Esophagus (tissue), 2 donors: ENCODE measurements around the gene DNER. TPM values are rescaled to one million over a fixed set of nuclear protein-coding genes. Genes with fewer than 3 reads are reported as not detected.
A peak's percentile ranks its signal among the peaks of the same experiment; 100 is the strongest.

Experiments
- H3K27ac ChIP-seq, 2 donors: one replicate each; pipeline ENCODE4 v1.5.1; 2013; ENCODE audit warnings: low read depth in 2 of 2, mild to moderate bottlenecking in 2 of 2, inconsistent platforms in 1 of 2, low read length in 1 of 2, moderate library complexity in 1 of 2
- H3K27me3 ChIP-seq, 2 donors: one replicate each; pipeline ENCODE4 v1.6.1; 2013; ENCODE audit warnings: low read length in 2 of 2, control low read depth in 1 of 2, mild to moderate bottlenecking in 1 of 2; ENCODE audit not compliant: insufficient read depth in 2 of 2, control insufficient read depth in 1 of 2
- H3K36me3 ChIP-seq, 2 donors: one replicate each; pipeline ENCODE4 v1.6.1; 2013; ENCODE audit warnings: low read length in 1 of 2; ENCODE audit not compliant: control insufficient read depth in 2 of 2, insufficient read depth in 2 of 2
- H3K4me1 ChIP-seq, 2 donors: one replicate each; pipeline ENCODE4 v1.6.1; 2013; ENCODE audit warnings: low read length in 1 of 2; ENCODE audit not compliant: control insufficient read depth in 2 of 2, insufficient read depth in 2 of 2
- H3K4me3 ChIP-seq, 2 donors: one replicate each; pipeline ENCODE4 v1.5.1; 2013; ENCODE audit warnings: low read length in 2 of 2, mild to moderate bottlenecking in 2 of 2, low read depth in 1 of 2, moderate library complexity in 1 of 2
- H3K9me3 ChIP-seq, 2 donors: one replicate each; pipeline ENCODE4 v1.6.1; 2013; ENCODE audit warnings: mild to moderate bottlenecking in 2 of 2, low read depth in 1 of 2, low read length in 1 of 2, moderate library complexity in 1 of 2; ENCODE audit not compliant: control insufficient read depth in 2 of 2, insufficient read depth in 1 of 2
- WGBS, 2 donors: extraction: QIAGEN DNeasy Blood & Tissue Kit; methylation state at CpG; one replicate each; pipeline ENCODE4 v1.1.7; 2013; 5-methylcytosine and 5-hydroxymethylcytosine counted together
- polyA plus RNA-seq, 2 donors: library from polyadenylated mRNA; stranded (reverse); fragments of 200-250 nt; gene quantifications; one replicate each; pipeline ENCODE4 v1.2.3, GENCODE V29; 2013
- donor health status: healthy with polysubstance abuse.
- donor health status: Bipolar disorder and iron deficiency.

The DNER gene
- polyA plus RNA-seq, 2 donors = 0.24 to 0.29 TPM

GRCh38 chr2:229370509-229370908, 343.8 kb downstream of the DNER start:
- Histone ChIP-seq H3K9me3 (no peaks in the 10 kb centered on the region), H3K4me1 (no peaks in the 10 kb centered on the region), H3K27me3 (no peaks in the 10 kb centered on the region), H3K4me3 (no peak overlapping the region), H3K36me3 (no peaks in the 10 kb centered on the region), H3K27ac (no peak overlapping the region)
- 70 to 72% methylated on average over 3 of the region's 3 CpGs for WGBS, 2 donors

GRCh38 chr2:229363185-229363814, 351.1 kb downstream of the DNER start:
- Histone ChIP-seq H3K9me3 (no peaks in the 10 kb centered on the region), H3K4me3 (no peak overlapping the region), H3K4me1 (no peaks in the 10 kb centered on the region), H3K36me3 (no peaks in the 10 kb centered on the region), H3K27me3 (no peaks in the 10 kb centered on the region), H3K27ac (peak overlapping the region in 1 of 2 donors; percentile 27)
- 58% methylated on average over 5 of the region's 5 CpGs for WGBS, 2 donors

GRCh38 chr2:229350883-229351282, 363.5 kb downstream of the DNER start:
- no peak overlapping the region for H3K4me3 ChIP-seq
- no peaks in the 10 kb centered on the region for H3K4me1 ChIP-seq
- H3K9me3 ChIP-seq = no peaks in the 10 kb centered on the region
- no peaks in the 10 kb centered on the region for H3K36me3 ChIP-seq
- H3K27ac ChIP-seq = no peak overlapping the region
- peaks cover 0 to 9% of the 10 kb centered on the region in 2 donors for H3K27me3 ChIP-seq

- H3K36me3 ChIP-seq = no peaks in the 10 kb centered on the region
- H3K4me3 ChIP-seq = no peak overlapping the region
- 66 to 74% methylated on average over 9 of the region's 9 CpGs for WGBS, 2 donors
- H3K27ac ChIP-seq = no peak overlapping the region
- H3K4me1 ChIP-seq = no peaks in the 10 kb centered on the region
- H3K27me3 ChIP-seq = peaks cover 0 to 9% of the 10 kb centered on the region in 2 donors
- H3K9me3 ChIP-seq = no peaks in the 10 kb centered on the region
These were observed 364.1 kb downstream of the DNER start for GRCh38 chr2:229350117-229350805.

GRCh38 chr2:229348128-229348527, 366.2 kb downstream of the DNER start:
- Histone ChIP-seq H3K27me3 (peaks cover 0 to 7% of the 10 kb centered on the region in 2 donors), H3K9me3 (no peaks in the 10 kb centered on the region), H3K4me3 (no peak overlapping the region), H3K36me3 (no peaks in the 10 kb centered on the region), H3K27ac (no peak overlapping the region), H3K4me1 (peaks cover 0 to 3% of the 10 kb centered on the region in 2 donors)
- WGBS, 2 donors = 82 to 87% methylated on average over 3 of the region's 3 CpGs

- Histone ChIP-seq H3K27ac (no peak overlapping the region), H3K36me3 (no peaks in the 10 kb centered on the region), H3K4me1 (peaks cover 0 to 3% of the 10 kb centered on the region in 2 donors), H3K9me3 (no peaks in the 10 kb centered on the region), H3K4me3 (no peak overlapping the region), H3K27me3 (peaks cover 0 to 7% of the 10 kb centered on the region in 2 donors)
- WGBS, 2 donors = 67 to 71% methylated on average over 4 of the region's 4 CpGs
These were observed 367.4 kb downstream of the DNER start for GRCh38 chr2:229346816-229347540.

- 86 to 94% methylated on average over 4 of the region's 4 CpGs for WGBS, 2 donors
- Histone ChIP-seq H3K27me3 (peaks cover 0 to 7% of the 10 kb centered on the region in 2 donors), H3K4me3 (no peak overlapping the region), H3K36me3 (no peaks in the 10 kb centered on the region), H3K9me3 (no peaks in the 10 kb centered on the region), H3K27ac (no peak overlapping the region), H3K4me1 (peaks cover 0 to 3% of the 10 kb centered on the region in 2 donors)
These were observed 369.4 kb downstream of the DNER start for GRCh38 chr2:229344955-229345354.

- WGBS, 2 donors = 50 to 57% methylated on average over 6 of the region's 6 CpGs
- H3K9me3 ChIP-seq = no peaks in the 10 kb centered on the region
- H3K4me1 ChIP-seq = peaks cover 0 to 3% of the 10 kb centered on the region in 2 donors
- H3K27ac ChIP-seq = no peak overlapping the region
- H3K4me3 ChIP-seq = no peak overlapping the region
- no peaks in the 10 kb centered on the region for H3K36me3 ChIP-seq
- peaks cover 0 to 7% of the 10 kb centered on the region in 2 donors for H3K27me3 ChIP-seq
These were observed 370.2 kb downstream of the DNER start for GRCh38 chr2:229344151-229344551.

- Histone ChIP-seq H3K9me3 (no peaks in the 10 kb centered on the region), H3K27ac (no peak overlapping the region), H3K4me3 (no peak overlapping the region), H3K27me3 (peaks cover 0 to 7% of the 10 kb centered on the region in 2 donors), H3K4me1 (peaks cover 0 to 3% of the 10 kb centered on the region in 2 donors), H3K36me3 (no peaks in the 10 kb centered on the region)
- 57 to 62% methylated on average over 3 of the region's 3 CpGs for WGBS, 2 donors
These were observed 370.7 kb downstream of the DNER start for GRCh38 chr2:229343661-229344060.
